DMS153 treated with DMSO at 0.1 percent for 48 hours (cell line): ENCODE measurements around the gene TMEM207.

Experiments used
- DNase-seq: peaks from one replicate; lab custom pipeline; 2025; ENCODE audit not compliant: unreplicated experiment; lab: John Stamatoyannopoulos, UW

TMEM207 gene

GRCh38 chr3:190444576-190445145, 5.0 kb downstream of the TMEM207 start:
- DNase-seq, result no peak

GRCh38 chr3:190444006-190444405, 5.7 kb downstream of the TMEM207 start:
- DNase-seq, result no peak

DNA sequence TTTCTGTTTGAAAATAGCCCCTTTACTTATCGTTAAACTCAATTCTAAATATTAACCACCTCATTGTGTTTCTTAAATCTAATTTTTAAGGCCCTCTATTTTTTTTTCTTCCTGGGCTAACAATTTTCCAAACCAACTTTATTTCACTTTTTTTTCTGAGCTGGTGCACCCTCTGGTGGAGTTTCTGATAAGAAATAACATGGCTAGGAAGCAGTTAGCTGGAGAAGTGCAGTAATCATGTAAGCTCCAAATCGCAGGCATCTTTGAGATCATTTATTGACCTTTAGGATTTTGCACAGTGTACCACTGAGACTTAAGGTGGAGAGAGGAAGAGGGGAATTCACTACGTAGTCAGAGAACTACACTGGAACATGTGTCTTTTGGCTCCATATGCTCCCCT, 6.4 kb downstream of the TMEM207 start:
- DNase-seq, result no peak

GRCh38 chr3:190442240-190442639, 7.5 kb downstream of the TMEM207 start:
- no peak for DNase-seq

DNA sequence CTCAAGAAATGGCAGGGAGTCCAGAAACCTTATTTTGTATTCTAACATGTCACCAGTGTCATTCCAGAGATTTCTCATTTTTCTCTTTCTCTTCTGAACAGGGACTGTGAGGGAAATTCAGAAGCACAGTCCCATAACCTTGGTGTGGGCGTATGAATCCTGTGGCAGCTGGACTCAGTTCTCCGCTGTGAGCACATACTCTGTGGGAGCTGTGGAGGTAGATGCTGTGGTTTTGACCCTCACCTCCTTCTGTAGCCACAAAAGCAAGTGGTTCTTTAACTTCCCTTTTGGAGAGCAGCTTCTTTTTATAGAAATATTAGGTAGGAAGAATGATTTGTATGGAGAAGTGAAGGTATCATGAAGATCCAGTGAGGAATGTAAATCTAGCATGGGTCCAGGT, 13.4 kb downstream of the TMEM207 start:
- DNase-seq, result no peak

DNA sequence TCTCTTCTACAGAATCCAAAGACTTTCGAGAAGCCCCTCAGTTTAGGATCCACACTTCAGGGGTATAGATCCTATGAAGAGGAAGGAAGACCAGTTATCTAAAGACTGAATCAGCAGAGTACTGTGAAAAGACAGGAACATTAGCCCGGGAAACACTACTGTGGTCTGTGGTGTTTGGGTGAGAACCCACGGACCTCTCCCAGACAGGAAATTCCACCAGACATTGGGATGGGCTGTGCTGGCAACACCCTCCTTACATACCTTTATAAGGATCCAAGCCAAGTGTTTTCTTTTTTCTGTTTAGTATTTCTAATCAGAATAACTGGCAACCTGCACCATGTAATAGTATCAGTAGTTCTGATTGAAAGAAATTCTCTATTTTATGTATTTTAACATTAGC, 14.1 kb downstream of the TMEM207 start:
- no peak for DNase-seq

DNA sequence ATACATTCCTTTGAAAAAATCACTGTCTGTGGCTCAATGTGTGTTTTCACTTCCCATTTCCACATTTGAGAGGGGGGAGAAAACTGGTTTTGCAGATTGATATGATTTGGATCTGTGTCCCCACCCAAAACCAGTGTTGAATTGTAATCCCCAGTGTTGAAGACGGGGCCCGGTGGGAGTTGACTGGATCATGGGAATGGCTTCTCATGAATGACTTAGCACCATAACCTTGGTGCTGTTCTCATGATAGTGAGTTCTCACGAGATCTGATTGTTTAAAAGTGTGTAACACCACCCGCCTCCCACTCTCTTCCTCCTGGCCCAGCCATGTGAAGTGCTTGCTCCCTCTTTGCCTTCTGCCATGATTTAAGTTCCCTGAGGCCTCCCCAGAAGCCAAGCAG, 16.1 kb downstream of the TMEM207 start:
- no peak for DNase-seq

- DNase-seq, result no peak
Observed at GRCh38 chr3:190432216-190432615, 17.5 kb downstream of the TMEM207 start.

DNA sequence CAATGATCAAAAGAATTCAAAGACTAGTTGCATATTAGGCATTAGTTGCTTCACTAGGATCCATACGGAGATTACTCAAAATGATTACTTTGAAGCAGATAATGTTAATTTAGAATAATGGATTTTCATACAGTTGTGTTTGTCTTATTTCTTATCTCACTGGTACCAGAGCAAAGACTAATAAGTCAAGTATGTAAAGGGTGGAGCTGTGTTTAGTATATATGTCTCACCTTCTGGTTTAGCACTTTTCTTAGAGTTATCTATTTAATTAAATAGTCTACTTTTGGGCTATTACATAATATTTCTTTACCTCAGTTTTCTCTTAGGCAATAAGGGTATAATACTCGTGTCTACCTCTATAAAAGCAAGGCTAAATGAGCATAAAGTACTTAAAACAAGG, 18.8 kb downstream of the TMEM207 start:
- DNase-seq, result no peak

DNA sequence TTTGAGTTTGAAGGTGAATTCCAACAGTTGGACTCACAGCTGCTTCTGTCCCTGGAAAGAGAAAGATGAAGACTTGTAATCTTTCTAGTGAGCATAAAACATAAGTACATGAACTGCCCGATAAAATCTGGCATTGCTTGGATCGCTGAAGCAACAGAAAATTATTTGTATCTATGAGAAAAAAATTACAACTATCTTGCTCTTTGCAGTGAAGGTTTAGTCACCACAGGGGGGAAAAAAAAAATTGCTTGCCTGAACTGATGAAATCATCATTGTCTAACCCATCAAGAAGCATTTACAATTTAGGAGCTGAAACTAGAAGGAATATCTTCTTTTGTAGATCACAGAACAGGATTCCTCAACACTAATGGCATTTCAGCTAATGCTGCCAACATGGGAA, 20.0 kb downstream of the TMEM207 start:
- no peak for DNase-seq

DNA sequence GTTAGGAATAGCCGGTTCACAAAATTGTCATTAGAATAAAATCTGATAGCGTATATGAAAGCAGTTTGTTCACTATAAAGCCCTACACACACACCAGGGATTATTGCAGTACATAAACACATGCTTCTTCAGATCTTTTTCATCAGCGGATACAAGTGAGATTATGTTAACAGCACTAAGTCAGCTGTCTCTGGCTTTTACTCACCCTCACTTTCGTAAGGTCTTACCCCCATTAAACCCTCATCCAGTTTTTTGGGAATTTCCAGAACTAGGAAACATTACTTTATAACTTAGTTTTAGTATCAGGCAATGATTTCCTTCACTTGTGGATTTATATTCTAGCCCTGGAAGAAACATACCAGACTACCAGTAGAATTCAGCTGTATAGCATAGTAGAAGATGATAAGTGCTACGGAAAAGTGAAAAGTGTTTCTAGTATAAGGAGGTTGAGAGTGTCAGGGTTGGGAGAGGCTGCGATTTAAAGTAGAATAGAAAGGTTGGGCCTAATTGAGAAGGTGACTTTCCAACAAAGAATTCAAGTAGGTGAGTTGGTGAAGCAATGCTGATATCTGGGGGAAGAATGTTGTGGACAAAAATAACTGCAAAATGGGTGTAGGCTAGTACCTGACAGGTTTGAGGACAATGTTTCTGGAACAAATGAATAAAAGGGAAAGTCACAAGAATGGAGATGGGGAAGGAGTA, 22.7 kb downstream of the TMEM207 start:
- DNase-seq, result no peak

DNA sequence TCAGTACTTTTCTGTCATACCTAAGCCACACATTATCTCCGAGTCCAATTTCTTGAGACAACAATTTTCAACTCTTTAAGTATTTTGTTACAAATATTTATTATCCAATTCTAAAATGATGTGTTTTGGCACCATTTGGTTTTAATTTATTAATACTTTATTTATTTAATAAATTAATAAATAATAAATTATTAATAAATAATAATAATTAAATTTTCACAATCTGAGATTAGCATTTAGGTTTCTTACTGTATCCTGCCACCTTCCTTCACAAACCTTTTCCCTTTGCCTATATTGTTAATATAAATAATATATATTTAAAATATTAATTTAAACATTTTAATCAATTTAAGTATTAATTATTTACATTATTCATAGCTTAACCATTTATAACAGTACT, 23.9 kb downstream of the TMEM207 start:
- DNase-seq, result no peak

DNA sequence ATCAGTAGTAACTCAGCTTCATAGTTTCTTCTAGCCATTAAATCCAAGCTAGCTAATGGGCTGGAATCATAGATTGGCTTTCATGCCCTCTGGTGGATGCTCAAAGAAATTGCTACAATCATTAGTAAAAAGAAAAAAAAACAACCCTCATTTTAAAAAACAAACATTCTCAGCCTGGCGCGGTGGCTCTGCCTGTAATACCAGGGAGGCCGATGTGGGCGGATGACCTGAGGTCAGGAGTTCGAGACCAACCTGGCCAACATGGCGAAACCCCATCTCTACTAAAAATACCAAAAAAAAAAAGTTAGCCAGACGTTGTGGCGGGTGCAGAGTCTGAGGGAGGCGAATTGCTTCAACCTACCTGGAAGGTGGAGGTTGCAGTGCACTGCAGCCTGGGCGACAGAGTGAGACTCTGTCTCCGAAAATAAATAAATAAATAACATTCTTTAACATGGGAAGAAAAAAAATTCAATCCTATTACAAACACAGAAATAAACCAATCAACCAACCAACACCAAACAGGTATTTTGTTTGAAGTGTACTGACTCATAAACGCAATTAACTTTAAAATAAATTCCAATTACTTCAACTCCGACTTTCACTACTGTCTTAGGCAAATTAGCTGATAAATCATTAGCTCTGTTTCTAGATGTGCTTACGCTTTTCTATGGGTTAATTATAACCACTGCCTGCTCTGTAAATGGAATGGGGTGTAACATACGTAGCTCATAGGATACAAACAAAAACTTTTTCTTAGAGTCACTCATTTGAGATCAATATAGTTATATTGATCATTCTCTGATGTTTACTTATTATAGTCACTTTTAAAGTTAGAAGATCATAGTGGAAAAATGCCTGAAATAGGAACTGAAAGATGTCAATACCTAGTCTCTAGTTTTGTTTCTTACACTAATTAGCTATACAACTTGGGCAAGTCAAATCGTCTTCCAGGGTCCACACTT, 24.9 kb downstream of the TMEM207 start:
- DNase-seq, result peak; percentile 72

DNA sequence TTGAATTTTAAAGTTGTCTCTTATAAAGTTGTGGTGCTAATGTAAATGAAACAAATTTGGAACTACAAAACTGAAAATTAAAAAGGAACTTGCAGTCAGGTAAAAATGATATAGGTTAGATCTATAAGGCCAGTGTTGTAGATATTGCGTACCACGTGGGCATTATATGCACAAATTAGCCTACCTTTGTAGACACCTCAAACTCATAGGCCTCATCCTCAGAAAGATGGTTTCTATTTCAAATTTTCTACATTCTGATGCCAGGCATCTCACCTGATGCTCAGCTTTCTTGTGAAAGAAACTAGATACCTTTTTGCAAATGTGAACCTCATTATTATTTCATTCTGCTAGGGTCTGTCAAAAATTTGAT, 25.6 kb downstream of the TMEM207 start:
- no peak for DNase-seq

GRCh38 chr3:190414297-190414696, 35.4 kb downstream of the TMEM207 start:
- no peak for DNase-seq

GRCh38 chr3:190404715-190405114, 45.0 kb downstream of the TMEM207 start:
- DNase-seq, result no peak

- DNase-seq, result no peak
Observed at GRCh38 chr3:190401963-190402362, 47.7 kb downstream of the TMEM207 start.

DNA sequence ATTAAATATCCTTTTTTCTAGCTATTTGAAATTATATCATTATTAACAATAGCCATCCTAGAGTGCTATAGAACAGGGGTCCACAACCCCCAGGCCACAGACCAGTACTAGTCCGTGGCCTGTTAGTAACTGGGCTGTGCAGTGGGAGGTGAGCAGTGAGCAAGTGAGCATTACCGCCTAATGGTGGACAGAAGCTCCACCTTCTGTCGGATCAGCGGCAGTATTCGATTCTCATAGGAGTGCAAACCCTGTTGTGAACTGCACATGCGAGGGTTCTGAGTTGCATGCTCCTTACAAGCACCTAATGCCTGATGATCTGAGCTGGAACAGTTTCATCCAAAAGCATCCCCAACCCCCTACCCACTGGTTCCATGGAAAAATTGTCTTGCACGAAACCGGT, 50.0 kb downstream of the TMEM207 start:
- DNase-seq, result no peak

DNA sequence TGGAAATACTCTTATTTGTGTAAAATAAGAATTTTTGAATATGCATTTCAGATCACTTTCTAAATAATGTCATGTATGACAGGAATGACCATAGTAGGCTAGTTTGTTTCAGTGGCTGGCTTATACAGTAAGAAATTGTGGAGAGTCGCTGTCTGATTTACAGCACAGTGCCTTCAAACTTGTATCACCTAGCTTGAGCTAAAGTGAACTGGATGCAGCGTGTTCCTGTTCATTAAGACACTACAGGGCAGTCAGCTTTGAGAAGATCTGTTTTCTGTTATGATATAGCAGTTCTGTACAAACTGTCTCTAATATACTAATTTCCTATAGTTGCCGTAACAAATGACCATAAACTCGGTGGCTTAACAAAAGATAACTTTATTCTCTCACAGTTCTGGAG, 51.8 kb downstream of the TMEM207 start:
- DNase-seq, result no peak

- DNase-seq, result no peak
Observed at GRCh38 chr3:190396001-190396400, 53.7 kb downstream of the TMEM207 start.

DNA sequence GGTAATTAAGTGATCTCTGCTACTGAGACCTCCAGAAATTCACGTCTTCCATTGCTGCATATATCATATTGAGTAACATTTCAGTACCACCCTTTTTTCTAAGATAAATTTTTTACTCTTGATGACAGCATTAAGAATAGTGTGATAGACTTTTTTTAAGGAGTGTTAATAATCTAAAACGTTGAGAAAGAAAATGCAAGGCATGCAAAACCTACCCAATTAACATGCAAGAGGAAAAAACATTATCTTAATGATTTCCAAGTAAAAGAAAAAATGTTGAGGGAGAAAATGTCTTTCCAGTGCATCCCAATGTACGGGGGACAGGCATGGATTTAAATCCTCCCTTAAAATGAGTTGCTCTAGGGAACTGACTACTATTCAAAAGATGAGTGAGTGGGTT, 61.0 kb downstream of the TMEM207 start:
- DNase-seq, result no peak

DNA sequence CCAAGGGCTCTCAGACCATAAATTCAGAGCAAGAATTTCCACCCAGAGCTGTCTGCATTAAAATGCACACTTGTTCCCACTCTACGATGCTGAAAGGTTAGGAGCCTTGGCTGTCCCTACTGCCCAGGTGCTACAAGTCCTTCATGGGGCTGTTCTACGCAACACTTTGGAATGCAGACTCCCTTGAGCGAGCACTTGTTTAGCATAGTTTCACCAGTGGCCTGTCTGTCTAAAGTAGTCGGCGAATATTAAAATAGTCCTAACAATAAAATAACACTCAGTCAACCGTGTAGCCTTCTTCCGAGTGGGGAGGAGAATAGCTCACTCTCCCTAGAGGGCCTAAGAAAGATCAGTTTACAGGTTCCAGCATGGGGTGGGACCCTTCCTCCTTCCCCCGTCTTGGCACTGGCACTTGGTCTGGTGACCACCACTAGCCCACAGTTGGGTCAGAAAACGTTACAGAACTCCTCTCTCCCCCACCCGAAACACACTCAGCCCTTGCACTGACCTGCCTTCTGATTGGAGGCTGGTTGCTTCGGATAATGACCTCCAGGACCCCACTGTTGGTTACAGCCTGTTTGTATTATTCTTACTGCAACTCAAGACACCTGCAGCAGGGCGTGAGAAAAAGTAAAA, 62.0 kb downstream of the TMEM207 start, which contains the start of gene CLDN16:
TSS of gene CLDN16 (plus strand) at position 586 of the 636 bp plus-strand sequence. CDS start 167 bp downstream, outside the sequence.
- no peak for DNase-seq
